GM21723 (cell line): Measurements from ENCODE around the gene DBNL.
A peak's percentile ranks its signal among the peaks of the same experiment; 100 is the strongest.

Experiments used
- ATAC-seq: cut with Tn5 transposase; IDR thresholded peaks from one replicate; pipeline ENCODE4 v1.9.1; 2021; ENCODE audit warnings: mild to moderate bottlenecking, moderate library complexity; ENCODE audit not compliant: unreplicated experiment

DBNL gene

DNA sequence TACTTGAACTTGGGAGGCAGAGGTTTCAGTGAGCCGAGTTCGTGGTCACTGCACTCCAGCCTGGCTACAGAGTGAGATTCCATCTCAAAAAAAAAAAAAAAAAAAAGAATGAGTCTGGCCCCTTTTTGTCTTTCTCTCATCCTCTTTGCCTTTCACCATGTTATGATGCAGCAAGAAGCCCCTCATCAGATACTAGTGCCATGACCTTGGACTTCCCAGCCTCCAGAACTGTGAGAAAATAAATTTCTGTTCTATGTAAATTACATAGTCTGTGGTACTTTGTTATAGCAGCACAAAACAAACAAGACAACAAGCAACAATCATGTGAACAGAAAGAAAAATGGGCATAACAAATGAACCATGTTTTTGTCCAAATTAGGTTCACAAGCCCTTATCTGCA is 2.3 kb upstream of the DBNL start:
- ATAC-seq = no peak

DNA sequence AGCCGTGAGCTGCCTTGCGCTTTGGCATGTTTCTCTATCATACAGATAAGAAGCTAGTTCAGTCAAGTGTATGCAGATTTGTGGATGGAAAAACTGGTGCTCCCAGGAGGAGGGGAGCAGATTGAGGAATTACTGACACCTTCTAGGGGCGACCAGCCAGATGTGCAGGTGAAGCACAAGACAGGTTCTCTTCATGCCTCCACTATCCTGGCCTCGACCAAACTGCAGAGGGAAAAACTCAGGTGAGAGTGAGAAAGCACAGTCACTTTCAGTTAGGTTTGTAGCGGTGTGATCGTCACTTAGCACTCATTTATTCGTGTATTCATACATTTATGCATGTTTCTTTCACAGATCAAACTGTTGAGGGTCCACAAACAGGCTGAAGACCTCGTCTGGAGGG is 600 bp upstream of the DBNL start:
- ATAC-seq = no peak

DNA sequence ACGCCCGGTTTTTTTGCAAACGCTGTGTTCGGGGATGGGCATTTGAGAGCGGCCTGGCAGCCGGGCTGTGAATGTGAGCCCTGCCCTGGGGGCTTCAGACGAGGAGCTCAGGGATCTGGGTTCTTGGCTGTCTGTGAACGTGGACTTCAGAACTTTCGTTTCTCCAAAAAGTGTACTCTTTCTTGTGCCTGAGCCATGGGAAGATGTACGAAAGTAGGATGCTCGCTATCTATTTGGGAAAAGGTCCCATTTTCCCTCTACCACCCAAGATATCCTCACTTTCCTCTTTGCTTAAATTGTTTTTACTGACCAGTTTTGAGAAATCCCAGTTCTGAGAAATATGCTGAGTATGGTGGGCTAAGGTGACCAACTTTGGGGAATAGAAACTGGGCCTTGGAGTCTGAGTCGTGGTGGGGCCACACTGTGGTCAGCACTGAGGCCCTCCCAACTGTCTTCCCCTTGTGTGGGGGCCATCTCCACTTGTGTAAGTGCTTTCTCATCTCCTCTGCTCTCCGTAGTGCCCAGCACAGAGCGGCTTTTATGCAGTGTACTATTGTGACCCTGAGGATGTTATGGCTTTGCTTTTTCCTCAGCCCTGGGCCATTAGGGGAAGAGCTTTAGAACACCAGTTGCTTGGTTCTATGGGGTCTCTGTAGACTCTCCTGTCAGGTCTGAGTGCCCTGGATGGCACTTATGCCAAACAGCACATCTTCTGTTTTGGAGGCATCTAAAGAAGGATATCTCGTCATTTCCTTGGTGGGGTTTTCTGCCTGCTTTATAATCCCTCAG is 918 bp downstream of the DBNL start:
- no peak for ATAC-seq

DNA sequence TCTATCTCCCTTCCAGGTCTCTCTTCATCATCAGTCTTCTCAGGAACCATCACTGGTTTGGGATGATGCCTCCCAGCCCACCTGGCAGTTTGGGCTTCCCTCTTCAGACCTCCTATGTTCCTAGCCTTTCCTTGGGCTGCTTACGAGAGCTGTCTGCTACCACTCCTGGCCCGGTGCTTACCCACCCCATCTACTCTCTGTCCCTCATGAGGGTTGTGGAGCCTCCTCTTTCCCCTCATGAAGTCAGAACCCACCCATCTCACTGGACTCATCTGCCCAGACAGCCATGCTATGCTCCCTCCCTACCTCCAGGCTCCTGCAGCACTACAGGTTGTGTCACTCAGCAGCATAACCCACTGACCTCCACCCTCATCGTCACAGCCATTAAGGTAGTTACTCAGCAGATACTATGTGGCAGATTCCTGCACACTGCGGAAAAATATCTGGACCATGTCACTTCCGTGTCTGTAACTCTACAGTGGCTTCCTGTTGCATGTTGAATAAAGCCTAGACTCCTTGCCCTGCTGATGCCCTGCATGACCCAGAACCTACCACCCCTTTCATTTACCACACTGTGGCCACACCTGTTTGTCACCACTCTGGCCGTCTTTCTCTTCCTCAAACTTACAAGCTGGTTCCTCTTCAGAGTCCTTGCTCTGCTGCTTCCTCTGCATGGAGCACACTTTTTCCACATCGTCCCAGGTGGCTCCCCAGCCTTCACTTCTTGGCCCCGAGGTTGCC is 2.0 kb downstream of the DBNL start:
- ATAC-seq = peak; percentile 46

DNA sequence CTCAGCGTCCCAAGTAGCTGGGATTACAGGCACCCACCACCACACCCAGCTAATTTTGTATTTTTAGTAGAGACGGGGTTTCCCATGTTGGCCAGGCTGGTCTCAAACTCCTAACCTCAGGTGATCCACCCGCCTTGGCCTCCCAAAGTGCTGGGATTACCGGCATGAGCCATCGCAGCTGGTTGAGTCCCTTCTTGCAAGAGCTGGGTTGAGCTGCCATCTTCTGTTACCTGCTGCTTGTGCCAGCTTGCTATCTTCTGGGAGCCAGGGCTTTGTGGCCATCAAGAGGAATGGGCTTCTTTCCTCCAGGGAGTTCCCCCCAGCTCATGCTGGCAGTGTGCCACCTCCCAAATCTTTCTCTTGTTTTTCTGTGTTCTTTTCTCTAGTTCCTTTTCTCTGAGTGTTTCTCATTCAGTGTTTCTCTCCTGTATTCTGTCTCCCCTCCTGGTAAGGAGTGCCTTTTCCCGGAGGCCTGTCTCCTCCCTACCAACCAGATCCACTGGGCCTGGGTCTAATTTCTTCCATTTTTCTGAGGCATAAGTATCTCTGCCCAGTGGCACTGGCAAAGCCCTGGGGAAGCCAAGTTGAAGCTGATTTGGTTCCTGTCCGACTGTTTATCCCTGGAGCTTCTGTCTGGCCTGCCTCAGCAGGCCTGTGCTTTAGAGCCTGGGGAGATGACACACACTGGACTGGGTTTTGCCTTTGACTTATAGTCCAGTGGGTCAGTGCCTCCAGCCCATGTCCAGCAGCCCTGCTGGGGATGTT is 3.7 kb downstream of the DBNL start:
- ATAC-seq = no peak

DNA sequence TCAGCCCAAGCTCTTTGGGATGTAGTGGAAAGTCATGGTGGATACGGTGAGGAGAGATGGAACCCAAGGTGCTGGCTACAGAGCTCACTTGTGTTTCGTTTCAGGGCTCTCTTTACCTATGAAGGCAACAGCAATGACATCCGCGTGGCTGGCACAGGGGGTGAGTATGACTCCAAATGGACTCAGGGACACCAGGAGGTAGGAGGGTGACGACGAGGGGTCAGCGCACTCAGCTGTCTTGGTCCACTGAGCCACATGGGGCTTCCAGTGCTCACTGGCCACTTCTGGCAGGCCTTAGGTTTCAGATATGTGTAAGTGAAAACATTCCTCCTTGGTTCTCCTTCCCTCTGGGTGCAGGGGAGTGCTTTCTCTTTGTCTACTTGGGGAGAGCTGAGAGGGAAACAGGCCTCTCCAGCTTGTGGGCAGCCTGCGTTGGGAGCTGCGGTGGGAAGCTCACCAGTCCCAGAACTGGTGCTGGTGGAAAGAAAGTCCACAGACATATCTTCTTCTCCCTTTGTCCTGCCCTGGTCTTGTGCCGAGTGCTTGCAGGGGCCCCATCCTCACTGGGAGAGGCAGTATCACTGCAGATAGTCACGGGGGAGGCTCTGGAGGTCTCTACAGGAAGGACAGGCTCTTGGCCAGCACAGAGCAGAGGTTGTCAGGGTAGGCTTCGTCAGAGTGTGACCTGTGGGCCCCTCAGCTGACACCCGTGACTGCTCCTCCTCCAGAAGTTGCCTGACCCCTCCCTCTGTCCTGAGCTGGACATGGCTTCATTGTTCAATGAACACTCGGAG is 5.8 kb downstream of the DBNL start:
- no peak for ATAC-seq

DNA sequence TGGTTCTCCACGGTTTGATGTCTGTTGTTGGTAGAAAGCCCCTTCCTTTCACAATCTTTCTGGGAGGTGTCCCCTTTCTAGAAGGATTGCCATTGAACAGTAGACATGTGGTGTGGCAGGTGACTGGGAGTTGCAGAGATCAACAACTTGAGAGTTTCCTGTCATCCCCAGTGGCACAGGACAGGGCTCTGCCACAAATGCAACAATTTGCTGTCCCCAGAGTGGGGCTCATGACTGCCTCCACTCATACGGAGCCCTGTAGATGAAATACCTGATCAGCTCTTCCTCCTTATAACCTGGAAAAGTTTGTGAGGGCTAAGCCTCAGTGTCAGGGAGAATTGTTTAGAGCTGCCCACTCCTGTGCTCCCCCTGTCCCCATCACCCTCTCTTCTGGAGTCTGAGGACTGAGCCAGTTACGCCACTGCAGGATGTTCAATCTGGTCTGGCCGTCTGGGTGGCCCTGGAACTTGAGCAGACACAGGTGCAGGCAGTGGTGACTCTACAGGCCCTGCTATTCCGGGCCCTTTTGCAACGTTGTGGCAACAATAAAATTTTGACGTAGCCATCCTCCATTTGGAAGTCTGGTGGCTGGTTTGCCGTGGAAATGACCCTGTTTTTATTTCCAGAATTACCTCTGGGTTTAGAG is 6.5 kb downstream of the DBNL start:
- ATAC-seq = no peak

DNA sequence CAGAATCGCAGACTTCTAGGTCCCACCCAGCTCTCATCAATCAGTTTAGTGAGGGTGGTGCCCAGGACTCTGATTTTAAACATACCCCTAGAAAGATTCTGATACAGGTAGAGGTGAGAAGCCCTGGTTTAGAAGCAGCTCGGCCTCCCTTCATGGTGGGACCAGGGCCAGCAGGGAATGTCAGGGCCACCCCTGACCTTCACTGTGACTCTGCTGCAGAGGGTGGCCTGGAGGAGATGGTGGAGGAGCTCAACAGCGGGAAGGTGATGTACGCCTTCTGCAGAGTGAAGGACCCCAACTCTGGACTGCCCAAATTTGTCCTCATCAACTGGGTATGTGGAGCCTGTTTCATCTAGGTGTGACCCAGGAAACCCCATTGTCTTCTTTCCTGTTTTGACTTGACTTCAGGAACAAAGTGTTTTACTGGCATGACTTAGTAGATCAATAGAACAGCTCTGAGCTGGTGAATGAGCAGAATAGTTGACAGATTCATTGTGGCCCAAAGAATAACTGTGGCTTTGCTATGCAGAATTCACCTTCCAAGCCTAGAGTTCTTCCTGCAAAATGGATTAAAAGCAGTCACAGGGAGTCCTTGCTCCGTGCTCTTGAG is 7.2 kb downstream of the DBNL start:
- ATAC-seq = no peak

DNA sequence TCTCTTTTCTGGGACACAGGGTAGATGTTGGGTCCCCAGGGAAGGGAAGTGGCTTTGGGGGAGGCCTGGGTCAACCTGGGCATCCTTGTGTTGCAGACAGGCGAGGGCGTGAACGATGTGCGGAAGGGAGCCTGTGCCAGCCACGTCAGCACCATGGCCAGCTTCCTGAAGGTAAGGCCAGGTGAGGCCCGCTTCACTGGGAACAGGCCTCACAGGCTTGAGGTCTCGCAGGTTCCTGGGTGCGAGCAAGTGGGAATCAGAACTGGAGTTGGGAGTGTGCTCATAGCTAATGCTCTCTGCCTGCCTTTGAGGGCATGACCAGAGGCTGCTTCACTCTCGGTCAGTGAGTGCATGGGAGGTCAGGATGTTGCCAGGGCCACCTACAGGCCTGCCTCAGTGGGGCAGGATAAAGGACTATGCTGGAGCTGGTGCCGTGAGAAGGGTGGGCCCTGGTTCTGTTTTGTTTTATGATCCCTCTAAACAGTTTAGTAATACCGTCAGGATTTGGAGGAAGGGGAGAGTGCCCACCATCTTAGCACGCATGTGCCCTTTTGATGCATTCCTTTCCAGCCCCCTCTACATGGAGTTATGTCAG is 8.4 kb downstream of the DBNL start:
- no peak for ATAC-seq

DNA sequence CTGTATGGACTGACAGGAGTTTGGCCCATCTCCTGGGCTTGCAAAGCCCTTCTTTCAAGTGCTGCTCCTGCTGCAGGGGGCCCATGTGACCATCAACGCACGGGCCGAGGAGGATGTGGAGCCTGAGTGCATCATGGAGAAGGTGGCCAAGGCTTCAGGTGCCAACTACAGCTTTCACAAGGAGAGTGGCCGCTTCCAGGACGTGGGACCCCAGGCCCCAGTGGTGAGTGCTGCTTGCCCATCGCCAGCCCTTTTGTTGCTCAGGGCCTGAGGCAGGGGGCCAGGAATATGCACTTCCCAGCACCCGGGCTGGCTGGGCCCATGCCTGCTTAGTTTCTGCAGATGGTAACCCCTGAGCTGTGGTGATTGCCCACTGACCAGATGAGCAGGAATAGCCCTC is 12.2 kb downstream of the DBNL start:
- no peak for ATAC-seq

DNA sequence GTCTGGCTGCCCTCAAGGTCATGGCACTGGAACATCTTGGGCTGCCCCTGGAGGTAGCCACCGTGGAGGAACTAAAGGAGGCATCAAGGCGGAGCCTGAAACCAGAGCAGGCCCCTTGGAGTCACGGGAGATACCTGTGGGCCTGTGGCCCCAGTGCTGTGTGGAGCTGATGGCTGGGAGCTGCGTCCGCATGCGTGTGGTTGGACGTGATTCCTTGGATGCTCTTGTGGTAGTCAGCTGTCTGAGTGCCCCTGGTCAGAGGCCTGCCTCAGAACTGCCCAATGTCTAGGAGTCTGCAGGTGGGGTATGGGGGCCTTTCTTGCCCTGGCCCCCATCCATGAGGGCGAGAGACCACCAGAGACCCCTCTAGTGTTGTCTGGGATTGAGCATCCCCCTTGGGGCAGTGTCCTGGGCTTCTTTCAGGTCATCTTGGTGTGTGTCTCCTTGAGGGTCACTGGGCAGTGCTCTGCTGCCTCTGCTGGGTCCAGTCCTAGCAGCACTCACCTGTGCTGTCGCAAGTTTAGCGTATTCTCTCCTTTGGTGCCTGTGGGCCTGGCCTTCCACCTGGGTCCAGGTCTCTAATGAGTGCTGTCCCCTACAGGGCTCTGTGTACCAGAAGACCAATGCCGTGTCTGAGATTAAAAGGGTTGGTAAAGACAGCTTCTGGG is 12.8 kb downstream of the DBNL start:
- no peak for ATAC-seq

DNA sequence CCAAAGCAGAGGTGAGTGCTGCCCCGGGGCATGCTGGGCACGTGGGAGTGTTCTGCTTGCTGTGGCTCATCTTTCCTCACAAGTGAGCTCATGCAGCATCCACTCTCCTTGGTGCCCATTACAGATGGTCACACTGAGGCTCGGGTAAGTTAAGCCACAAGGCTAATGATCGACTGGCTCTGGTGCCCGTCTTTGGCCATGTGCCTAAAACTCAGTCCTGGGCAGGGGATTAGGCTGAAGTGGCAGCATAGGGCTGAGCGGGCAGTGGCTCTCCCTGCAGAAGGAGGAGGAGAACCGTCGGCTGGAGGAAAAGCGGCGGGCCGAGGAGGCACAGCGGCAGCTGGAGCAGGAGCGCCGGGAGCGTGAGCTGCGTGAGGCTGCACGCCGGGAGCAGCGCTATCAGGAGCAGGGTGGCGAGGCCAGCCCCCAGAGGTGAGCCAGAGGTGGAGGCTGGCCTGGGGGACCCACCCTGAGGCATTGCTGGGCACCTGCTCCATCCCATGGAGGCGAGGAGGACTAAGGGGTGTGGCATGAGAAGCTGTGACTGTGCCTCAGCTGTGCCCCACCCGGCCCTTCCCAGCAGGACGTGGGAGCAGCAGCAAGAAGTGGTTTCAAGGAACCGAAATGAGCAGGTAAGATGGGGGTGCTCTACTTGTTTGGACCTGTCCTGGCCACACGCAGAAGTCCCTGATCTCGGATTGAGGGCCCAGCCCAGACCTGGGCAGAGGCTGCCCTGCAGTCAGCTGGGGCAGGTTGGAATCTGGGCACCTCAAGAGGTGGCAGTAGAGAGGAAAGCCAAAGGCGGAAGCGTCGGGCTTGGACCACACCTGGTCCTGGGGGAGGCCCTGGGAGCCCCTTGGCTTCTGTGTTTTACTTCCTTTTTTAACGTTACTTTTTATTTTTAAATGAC is 13.6 kb downstream of the DBNL start:
- peak; percentile 44 for ATAC-seq

DNA sequence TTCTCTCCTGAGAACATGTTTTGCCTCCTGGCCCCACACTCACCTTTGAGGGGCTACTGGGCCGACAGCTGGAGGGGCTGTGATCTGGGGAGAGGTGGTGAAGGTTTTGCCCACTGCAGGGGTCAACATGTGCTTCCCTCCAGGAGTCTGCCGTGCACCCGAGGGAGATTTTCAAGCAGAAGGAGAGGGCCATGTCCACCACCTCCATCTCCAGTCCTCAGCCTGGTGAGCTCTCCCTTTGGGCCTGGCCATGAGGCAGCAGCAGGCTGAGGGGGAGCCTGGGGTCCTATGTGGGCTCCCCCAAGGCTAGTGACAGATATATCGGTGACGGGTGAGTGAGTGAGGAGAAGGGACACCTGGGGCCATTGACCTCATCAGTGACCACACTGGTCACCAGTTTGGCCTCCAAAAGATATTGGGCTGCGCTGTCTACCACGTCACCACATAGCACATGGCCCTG is 14.3 kb downstream of the DBNL start:
- ATAC-seq = peak; percentile 19

DNA sequence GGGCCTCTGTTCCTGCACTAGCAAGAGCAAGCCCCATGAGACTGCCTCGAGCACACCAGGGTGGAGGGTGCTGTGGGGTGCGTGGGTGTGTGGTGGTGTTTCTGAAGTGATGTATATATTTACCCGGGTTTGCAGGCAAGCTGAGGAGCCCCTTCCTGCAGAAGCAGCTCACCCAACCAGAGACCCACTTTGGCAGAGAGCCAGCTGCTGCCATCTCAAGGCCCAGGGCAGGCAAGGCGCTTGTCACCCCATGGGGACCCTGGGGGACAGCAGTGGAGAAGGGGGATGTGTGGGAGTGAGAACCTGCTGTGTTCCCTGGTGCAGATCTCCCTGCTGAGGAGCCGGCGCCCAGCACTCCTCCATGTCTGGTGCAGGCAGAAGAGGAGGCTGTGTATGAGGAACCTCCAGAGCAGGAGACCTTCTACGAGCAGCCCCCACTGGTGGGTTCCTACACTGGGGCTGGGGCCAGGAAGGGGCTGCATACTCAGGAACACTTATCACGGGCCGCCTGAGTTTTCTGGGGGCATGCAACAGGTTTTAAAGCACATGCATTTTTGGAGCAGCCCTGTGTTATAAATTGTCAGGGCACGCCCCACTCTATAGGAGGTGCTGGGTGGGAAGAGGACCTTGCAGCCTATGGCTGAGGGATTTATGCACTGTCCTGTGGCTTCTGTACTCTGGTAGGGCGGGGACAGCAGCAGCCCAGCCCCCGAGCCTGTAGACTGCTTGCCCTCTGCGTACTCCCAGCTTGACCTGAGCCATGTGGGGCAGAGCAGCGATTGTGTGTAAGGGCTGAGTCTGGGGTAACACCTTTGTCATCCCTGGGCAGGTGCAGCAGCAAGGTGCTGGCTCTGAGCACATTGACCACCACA is 15.0 kb downstream of the DBNL start:
- peak; percentile 53 for ATAC-seq

DNA sequence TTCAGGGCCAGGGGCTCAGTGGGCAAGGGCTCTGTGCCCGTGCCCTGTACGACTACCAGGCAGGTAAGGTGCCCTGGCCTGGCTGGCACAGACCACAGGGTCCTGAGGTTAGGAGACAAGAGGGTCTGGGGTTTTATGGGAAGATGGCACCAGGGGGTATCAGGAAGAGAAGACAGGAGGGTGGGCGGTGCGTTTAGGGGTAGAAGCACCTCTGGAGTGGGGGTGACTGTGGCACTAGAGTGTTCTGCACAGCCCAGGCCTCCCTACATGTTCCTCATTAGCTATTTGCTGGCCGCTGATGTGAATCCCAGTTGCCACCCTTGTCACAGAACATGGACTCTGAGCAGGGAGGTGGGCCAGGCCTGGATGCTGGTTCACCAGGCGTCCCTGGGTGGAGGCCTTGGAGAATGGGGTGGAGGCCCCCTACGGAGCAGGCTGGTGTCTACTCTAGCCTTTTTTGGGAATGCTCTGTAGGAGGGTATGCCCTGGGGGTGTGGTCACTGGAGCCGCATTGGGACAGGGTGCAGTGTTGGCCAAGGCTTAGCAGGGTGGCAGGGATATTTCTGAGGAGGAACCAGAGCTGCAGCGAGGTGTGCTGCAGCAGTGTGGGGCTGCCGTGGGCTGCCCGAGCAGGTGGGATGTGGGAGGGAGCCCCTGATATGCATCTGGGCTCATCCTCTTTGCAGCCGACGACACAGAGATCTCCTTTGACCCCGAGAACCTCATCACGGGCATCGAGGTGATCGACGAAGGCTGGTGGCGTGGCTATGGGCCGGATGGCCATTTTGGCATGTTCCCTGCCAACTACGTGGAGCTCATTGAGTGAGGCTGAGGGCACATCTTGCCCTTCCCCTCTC is 15.8 kb downstream of the DBNL start:
- no peak for ATAC-seq
